SK-N-SH treated with all-trans-retinoic acid at 6 μM for 48 hours (cell line): ENCODE measurements around the gene CACNA2D4.

Source experiments
- ATAC-seq: fragments of 200-7000 bp; cut with Tn5 transposase; 3 replicates; pipeline ENCODE4 v1.9.1; 2020; ENCODE audit warnings: mild to moderate bottlenecking, moderate library complexity
- BACH2 ChIP-seq: fragments of 250-450 bp; sonication (Bioruptor Pico); IDR thresholded peaks from 2 replicates; pipeline ENCODE4 v1.9.0; 2021; ENCODE audit warnings: mild to moderate bottlenecking, borderline replicate concordance
- CSDC2 ChIP-seq: fragments of 250-450 bp; sonication (Bioruptor Pico); IDR thresholded peaks from 2 replicates; pipeline ENCODE4 v1.5.0; 2020; ENCODE audit warnings: mild to moderate bottlenecking, moderate library complexity
- ESRRG ChIP-seq: fragments of 250-450 bp; sonication (Bioruptor Pico); IDR thresholded peaks from 2 replicates; pipeline ENCODE4 v1.6.1; 2021; ENCODE audit warnings: mild to moderate bottlenecking
- GLIS3 ChIP-seq: fragments of 250-450 bp; sonication (Bioruptor Pico); IDR thresholded peaks from 2 replicates; pipeline ENCODE4 v1.5.0; 2020; ENCODE audit warnings: mild to moderate bottlenecking, moderate library complexity
- ISL1 ChIP-seq: fragments of 250-450 bp; sonication (Bioruptor Pico); IDR thresholded peaks from 2 replicates; pipeline ENCODE4 v2.1.2; 2022; ENCODE audit warnings: mild to moderate bottlenecking, moderate library complexity
- OSR1 ChIP-seq: fragments of 250-450 bp; sonication (Bioruptor Pico); IDR thresholded peaks from 2 replicates; pipeline ENCODE4 v1.8.0; 2022; ENCODE audit warnings: moderate library complexity, mild to moderate bottlenecking, inconsistent platforms
- PATZ1 ChIP-seq: fragments of 250-450 bp; sonication (Bioruptor Pico); IDR thresholded peaks from 2 replicates; pipeline ENCODE4 v1.8.0; 2020; ENCODE audit warnings: mild to moderate bottlenecking, moderate library complexity, borderline replicate concordance
- POU6F1 ChIP-seq: fragments of 250-450 bp; sonication (Bioruptor Pico); IDR thresholded peaks from 2 replicates; pipeline ENCODE4 v1.8.0; 2021; ENCODE audit warnings: low read depth, mild to moderate bottlenecking, moderate library complexity, borderline replicate concordance
- PPARA ChIP-seq: fragments of 250-450 bp; sonication (Bioruptor Pico); IDR thresholded peaks from 2 replicates; pipeline ENCODE4 v1.5.0; 2020; ENCODE audit warnings: mild to moderate bottlenecking, borderline replicate concordance
- RARB ChIP-seq: fragments of 250-450 bp; sonication (Bioruptor Pico); IDR thresholded peaks from 2 replicates; pipeline ENCODE4 v1.8.0; 2021; ENCODE audit warnings: mild to moderate bottlenecking, moderate library complexity
- SNAI2 ChIP-seq: fragments of 250-450 bp; sonication (Bioruptor Pico); IDR thresholded peaks from 2 replicates; pipeline ENCODE4 v1.5.0; 2020; ENCODE audit warnings: mild to moderate bottlenecking, moderate library complexity
- TCF4 ChIP-seq: fragments of 250-450 bp; sonication (Bioruptor Pico); IDR thresholded peaks from 2 replicates; pipeline ENCODE4 v1.8.0; 2021; ENCODE audit warnings: mild to moderate bottlenecking, moderate library complexity, borderline replicate concordance
- ZC3H10 ChIP-seq: fragments of 250-450 bp; sonication (Bioruptor Pico); IDR thresholded peaks from 2 replicates; pipeline ENCODE4 v1.5.1; 2021; ENCODE audit warnings: mild to moderate bottlenecking, moderate library complexity
- ZFP3 ChIP-seq: fragments of 250-450 bp; sonication (Bioruptor Pico); IDR thresholded peaks from 2 replicates; pipeline ENCODE4 v1.5.0; 2020; ENCODE audit warnings: mild to moderate bottlenecking, moderate library complexity
- ZFP30 ChIP-seq: fragments of 450-650 bp; formaldehyde crosslinking; IDR thresholded peaks from 2 replicates; pipeline ENCODE4 v1.5.0; 2022; ENCODE audit warnings: mild to moderate bottlenecking, moderate library complexity
- ZNF565 ChIP-seq: fragments of 450-650 bp; formaldehyde crosslinking; conservative IDR thresholded peaks from 2 replicates; pipeline ENCODE4 v1.5.0; 2020; ENCODE audit warnings: low read depth, mild to moderate bottlenecking, moderate library complexity
- ZNF70 ChIP-seq: fragments of 450-650 bp; formaldehyde crosslinking; IDR thresholded peaks from 2 replicates; pipeline ENCODE4 v1.5.0; 2020; ENCODE audit warnings: mild to moderate bottlenecking, moderate library complexity
- ZNF8 ChIP-seq: fragments of 450-650 bp; formaldehyde crosslinking; IDR thresholded peaks from 2 replicates; pipeline ENCODE4 v1.5.0; 2020; ENCODE audit warnings: mild to moderate bottlenecking, moderate library complexity
- TF ChIP-seq, protein P1 (sequence below): fragments of 250-450 bp; sonication (Bioruptor Pico); IDR thresholded peaks from 2 replicates; pipeline ENCODE4 v1.5.0; 2020; ENCODE audit warnings: mild to moderate bottlenecking, moderate library complexity
- TF ChIP-seq, protein P2 (sequence below): fragments of 250-450 bp; sonication (Bioruptor Pico); IDR thresholded peaks from 2 replicates; pipeline ENCODE4 v1.5.1; 2021; ENCODE audit warnings: mild to moderate bottlenecking, moderate library complexity
- TF ChIP-seq, protein P3 (sequence below): fragments of 250-450 bp; sonication (Bioruptor Pico); IDR thresholded peaks from 2 replicates; pipeline ENCODE4 v1.5.1; 2020; ENCODE audit warnings: low read depth, mild to moderate bottlenecking, moderate library complexity

Gene CACNA2D4

DNA sequence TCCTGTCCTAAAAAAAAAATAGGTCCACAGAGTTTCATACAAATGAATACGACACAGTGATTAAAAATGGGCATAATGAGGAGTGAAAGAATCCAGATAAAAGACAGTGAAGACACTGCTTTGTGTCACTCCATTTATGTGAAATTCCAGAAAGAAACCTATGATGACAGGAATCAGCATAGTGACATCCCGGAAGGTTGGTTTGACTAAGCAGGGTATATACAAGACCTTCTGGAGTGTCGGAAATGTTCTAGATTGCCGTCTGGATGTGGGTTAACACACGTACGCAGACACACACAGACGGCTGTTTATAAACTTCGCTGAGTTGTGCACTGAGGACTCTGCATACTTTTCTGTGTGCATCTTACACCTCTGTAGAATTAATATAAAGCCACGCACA lies 13.2 kb upstream of the CACNA2D4 start:
- TF ChIP-seq ZNF8 (no peak), POU6F1 (CRISPR knock-in tag) (no peak), GLIS3 (no peak), OSR1 (no peak), PPARA (CRISPR knock-in tag) (no peak), ISL1 (no peak), SNAI2 (no peak), ZFP3 (CRISPR knock-in tag) (no peak), ESRRG (CRISPR knock-in tag) (no peak), ZNF565 (CRISPR knock-in tag) (no peak), TCF4 (CRISPR knock-in tag) (no peak), ZFP30 (CRISPR knock-in tag) (no peak), ZC3H10 (CRISPR knock-in tag) (no peak), PATZ1 (no peak)
- TF ChIP-seq, protein P1, sequence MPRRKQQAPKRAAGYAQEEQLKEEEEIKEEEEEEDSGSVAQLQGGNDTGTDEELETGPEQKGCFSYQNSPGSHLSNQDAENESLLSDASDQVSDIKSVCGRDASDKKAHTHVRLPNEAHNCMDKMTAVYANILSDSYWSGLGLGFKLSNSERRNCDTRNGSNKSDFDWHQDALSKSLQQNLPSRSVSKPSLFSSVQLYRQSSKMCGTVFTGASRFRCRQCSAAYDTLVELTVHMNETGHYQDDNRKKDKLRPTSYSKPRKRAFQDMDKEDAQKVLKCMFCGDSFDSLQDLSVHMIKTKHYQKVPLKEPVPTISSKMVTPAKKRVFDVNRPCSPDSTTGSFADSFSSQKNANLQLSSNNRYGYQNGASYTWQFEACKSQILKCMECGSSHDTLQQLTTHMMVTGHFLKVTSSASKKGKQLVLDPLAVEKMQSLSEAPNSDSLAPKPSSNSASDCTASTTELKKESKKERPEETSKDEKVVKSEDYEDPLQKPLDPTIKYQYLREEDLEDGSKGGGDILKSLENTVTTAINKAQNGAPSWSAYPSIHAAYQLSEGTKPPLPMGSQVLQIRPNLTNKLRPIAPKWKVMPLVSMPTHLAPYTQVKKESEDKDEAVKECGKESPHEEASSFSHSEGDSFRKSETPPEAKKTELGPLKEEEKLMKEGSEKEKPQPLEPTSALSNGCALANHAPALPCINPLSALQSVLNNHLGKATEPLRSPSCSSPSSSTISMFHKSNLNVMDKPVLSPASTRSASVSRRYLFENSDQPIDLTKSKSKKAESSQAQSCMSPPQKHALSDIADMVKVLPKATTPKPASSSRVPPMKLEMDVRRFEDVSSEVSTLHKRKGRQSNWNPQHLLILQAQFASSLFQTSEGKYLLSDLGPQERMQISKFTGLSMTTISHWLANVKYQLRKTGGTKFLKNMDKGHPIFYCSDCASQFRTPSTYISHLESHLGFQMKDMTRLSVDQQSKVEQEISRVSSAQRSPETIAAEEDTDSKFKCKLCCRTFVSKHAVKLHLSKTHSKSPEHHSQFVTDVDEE (CRISPR knock-in tag), result no peak
- TF ChIP-seq, protein P2, sequence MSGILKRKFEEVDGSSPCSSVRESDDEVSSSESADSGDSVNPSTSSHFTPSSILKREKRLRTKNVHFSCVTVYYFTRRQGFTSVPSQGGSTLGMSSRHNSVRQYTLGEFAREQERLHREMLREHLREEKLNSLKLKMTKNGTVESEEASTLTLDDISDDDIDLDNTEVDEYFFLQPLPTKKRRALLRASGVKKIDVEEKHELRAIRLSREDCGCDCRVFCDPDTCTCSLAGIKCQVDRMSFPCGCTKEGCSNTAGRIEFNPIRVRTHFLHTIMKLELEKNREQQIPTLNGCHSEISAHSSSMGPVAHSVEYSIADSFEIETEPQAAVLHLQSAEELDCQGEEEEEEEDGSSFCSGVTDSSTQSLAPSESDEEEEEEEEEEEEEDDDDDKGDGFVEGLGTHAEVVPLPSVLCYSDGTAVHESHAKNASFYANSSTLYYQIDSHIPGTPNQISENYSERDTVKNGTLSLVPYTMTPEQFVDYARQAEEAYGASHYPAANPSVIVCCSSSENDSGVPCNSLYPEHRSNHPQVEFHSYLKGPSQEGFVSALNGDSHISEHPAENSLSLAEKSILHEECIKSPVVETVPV (CRISPR knock-in tag), result no peak
- TF ChIP-seq, all 23 proteins: peak for 0
- ATAC-seq, result no peak

DNA sequence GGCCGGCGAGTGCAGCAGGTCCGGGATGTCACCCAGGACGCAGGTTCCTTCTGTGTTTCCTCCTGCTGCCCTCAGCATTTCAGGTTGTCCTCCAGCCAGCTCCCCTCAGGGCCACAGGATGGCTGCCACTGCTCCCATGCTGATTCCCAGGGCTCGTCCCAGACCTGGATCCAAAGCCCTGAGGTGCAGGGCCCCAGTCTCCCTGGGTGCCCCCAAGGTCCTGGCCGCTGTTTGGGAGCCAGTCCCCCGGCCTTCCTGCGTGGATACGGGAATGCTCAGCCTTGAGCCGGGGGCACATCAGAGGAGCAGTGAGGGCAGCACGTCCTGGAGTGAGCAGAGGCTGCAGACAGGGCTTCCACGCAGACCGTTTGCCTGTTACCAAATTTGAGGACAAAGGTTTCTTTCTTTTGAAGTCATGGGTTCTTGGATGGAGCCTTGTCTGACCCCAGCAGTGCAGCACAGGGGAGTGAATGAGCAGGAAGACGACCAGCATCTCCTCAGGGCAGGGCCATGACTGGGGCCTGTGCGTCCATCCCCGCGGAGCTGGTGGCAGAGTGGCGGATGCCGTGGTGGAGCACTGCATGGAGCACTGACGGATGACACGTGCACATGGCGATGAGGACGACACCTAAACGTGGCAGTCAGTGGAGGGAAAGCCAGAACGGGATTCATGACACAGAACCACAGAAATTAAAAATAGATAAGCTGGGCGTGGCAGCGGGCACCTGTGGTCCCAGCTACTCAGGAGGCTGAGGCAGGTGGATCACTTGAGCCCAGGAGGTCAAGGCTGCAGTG lies 12.5 kb upstream of the CACNA2D4 start:
- ATAC-seq, result no peak
- TF ChIP-seq TCF4 (CRISPR knock-in tag) (no peak), BACH2 (CRISPR knock-in tag) (no peak), PPARA (CRISPR knock-in tag) (no peak)
- TF ChIP-seq, protein P3, sequence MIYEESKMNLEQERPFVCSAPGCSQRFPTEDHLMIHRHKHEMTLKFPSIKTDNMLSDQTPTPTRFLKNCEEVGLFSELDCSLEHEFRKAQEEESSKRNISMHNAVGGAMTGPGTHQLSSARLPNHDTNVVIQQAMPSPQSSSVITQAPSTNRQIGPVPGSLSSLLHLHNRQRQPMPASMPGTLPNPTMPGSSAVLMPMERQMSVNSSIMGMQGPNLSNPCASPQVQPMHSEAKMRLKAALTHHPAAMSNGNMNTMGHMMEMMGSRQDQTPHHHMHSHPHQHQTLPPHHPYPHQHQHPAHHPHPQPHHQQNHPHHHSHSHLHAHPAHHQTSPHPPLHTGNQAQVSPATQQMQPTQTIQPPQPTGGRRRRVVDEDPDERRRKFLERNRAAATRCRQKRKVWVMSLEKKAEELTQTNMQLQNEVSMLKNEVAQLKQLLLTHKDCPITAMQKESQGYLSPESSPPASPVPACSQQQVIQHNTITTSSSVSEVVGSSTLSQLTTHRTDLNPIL, result no peak
- TF ChIP-seq, all 23 proteins: peak for 0

DNA sequence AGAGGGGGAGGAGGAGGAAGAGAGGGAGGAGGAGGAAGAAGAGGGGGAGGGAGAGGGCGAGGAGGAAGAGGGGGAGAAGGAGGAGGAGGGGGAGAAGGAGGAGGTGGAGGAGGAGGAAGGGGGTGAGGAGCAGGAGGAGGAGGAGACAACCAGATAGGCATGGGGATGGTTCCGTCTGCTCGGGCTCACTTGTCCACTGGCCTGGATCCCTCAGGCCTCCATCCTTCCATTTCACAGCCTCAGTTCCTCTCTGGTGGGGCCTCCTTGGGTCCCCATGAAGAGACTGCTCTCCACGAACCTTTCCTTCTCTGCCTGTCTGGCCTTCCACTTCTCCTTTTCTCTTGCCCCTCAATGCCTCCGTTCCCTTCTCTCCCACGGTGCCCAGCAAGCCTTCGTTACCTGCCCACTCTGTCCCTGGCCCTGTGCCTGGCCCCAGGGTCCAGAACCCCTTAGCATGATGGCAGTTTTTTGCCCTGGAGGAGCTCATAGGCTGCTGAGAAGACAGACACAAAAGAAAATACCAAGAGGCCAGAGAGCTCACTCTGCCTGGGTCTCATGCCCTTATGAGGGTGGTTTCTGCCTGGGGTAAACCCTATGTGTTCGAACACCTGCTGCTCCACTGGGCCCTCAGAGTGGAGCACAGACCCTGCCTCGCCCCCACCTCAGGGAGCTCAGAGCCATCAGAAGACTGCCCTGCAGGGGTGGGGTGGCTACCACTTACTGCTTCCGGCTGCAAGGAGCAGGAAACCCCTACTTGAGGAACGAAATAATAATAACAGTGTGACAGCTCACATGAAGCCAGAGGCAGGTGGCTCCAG lies 11.7 kb upstream of the CACNA2D4 start:
- ATAC-seq, result no peak
- no peak for TF ChIP-seq RARB
- TF ChIP-seq GLIS3, result no peak
- no peak for TF ChIP-seq PATZ1
- TF ChIP-seq ZFP30 (CRISPR knock-in tag), result no peak
- TF ChIP-seq ISL1, result no peak
- no peak for TF ChIP-seq OSR1
- no peak for TF ChIP-seq SNAI2
- TF ChIP-seq ZNF70 (CRISPR knock-in tag), result no peak
- TF ChIP-seq ZNF565 (CRISPR knock-in tag), result no peak
- TF ChIP-seq ZNF8, result no peak
- TF ChIP-seq, protein P2 (CRISPR knock-in tag), result no peak
- no peak for TF ChIP-seq CSDC2 (CRISPR knock-in tag)
- TF ChIP-seq POU6F1 (CRISPR knock-in tag), result no peak
- no peak for TF ChIP-seq ZC3H10 (CRISPR knock-in tag)
